ENCODE results near the gene SLC7A10. TPM values are rescaled to one million over a fixed set of nuclear protein-coding genes. Genes with fewer than 3 reads are reported as not detected.
A peak's percentile ranks its signal among the peaks of the same experiment; 100 is the strongest.
"Not testable (repeated sequence)": the region's sequence is repeated elsewhere in the genome, so short reads cannot be mapped to it uniquely, and the experiment has no call there.

Gene SLC7A10
- total RNA-seq, 1 donor from 2014 or later = not detected

DNA sequence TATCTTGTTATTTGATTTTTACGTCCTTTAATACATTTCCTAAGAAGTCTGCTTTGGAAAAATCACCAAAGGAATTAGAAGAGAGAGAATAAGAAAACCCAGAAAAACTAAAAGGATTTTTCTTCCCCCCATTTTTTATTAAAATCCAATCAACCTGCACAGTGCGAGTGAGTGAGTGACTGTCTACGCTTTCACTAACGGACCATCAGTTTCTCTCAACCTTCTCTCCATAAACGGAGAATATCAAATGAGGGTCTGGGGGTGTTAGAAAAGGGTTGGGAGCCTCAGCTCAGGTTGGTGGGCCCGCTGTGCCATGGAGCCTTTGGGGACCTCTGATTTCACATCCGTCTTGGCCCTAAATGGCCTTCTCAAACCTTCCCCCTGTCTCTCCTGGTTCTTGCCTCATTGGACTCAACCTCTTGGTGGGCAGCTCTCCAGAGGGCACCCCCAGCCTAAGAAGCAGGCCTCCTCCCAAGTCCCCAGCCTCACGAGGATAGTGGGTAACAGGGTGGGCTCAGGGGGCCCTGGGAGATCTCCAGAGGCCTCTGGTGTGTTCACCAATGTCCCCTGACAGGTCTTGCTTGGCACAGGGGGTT is 32.3 kb downstream of the SLC7A10 start:
- H3K27ac Mint-ChIP-seq (ENCODE audit: unreplicated experiment) = no peak overlapping the region
- peaks cover 6% of the 10 kb centered on the region for H3K27me3 Mint-ChIP-seq (ENCODE audit: unreplicated experiment)
- H3K9me3 Mint-ChIP-seq (ENCODE audit: unreplicated experiment) = no peaks in the 10 kb centered on the region
- H3K36me3 Mint-ChIP-seq (ENCODE audit: unreplicated experiment) = no peaks in the 10 kb centered on the region
- peaks cover 5% of the 10 kb centered on the region for H3K4me1 Mint-ChIP-seq (ENCODE audit: unreplicated experiment)
- DNase-seq (ENCODE audit: extremely low spot score, unreplicated experiment) = no peak
- H3K4me3 Mint-ChIP-seq (ENCODE audit: unreplicated experiment) = peak overlapping the region; percentile 64
- TF ChIP-seq CTCF (IDR thresholded peaks at IDR 0.05) = no peak

GRCh38 chr19:33192010-33192409 is 33.6 kb downstream of the SLC7A10 start:
- no peak overlapping the region for H3K4me3 Mint-ChIP-seq (ENCODE audit: unreplicated experiment)
- no peak for DNase-seq (ENCODE audit: extremely low spot score, unreplicated experiment)
- H3K36me3 Mint-ChIP-seq (ENCODE audit: unreplicated experiment) = no peaks in the 10 kb centered on the region
- TF ChIP-seq CTCF (IDR thresholded peaks at IDR 0.05) = peak; percentile 31
- peaks cover 6% of the 10 kb centered on the region for H3K27me3 Mint-ChIP-seq (ENCODE audit: unreplicated experiment)
- no peaks in the 10 kb centered on the region for H3K9me3 Mint-ChIP-seq (ENCODE audit: unreplicated experiment)
- H3K27ac Mint-ChIP-seq (ENCODE audit: unreplicated experiment) = no peak overlapping the region
- H3K4me1 Mint-ChIP-seq (ENCODE audit: unreplicated experiment) = peaks cover 5% of the 10 kb centered on the region

DNA sequence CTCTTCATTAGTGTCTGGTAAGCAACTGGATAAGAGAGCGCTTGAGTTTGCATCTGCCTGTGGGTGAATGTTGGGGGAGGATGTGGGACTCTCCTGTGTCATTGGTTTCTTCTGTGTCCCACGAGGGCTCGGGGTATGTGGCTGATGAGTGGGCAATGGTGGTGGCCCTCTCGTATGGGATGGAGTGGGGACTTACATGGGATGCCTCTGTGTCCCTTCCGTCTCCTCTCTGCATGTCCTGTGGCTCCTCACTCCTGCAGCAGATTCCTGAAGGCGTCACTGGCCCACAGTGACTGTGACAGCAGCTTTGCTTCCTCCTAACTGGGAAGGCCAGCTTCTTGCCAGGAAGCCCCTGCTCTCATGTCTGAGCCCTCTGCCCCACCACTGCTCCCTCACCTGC is 34.1 kb downstream of the SLC7A10 start:
- peaks cover 5% of the 10 kb centered on the region for H3K4me1 Mint-ChIP-seq (ENCODE audit: unreplicated experiment)
- no peaks in the 10 kb centered on the region for H3K9me3 Mint-ChIP-seq (ENCODE audit: unreplicated experiment)
- peaks cover 6% of the 10 kb centered on the region for H3K27me3 Mint-ChIP-seq (ENCODE audit: unreplicated experiment)
- DNase-seq (ENCODE audit: extremely low spot score, unreplicated experiment) = no peak
- H3K4me3 Mint-ChIP-seq (ENCODE audit: unreplicated experiment) = no peak overlapping the region
- no peak overlapping the region for H3K27ac Mint-ChIP-seq (ENCODE audit: unreplicated experiment)
- no peak for TF ChIP-seq CTCF (IDR thresholded peaks at IDR 0.05)
- no peaks in the 10 kb centered on the region for H3K36me3 Mint-ChIP-seq (ENCODE audit: unreplicated experiment)

DNA sequence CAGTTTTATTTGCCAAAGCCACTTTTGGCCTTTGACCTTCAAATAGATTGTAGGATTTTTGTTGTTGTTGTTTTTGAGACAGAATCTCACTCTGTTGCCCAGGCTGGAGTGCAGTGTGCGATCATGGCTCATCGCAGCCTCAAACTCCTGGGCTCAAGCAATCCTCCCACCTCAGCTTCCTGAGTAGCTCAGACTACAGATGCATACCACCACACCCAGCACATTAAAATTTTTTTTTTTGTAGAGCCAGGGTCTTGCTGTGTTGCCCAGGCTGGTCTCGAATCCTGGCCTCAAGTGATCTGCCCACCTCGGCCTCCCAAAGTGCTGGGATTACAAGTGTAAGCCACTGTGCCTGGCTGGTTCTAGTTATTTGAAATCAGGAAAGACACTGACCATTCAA is 34.6 kb downstream of the SLC7A10 start:
- not testable (repeated sequence) for H3K4me3 Mint-ChIP-seq (ENCODE audit: unreplicated experiment); H3K9me3 Mint-ChIP-seq (ENCODE audit: unreplicated experiment)

GRCh38 chr19:33189453-33189852 is 36.2 kb downstream of the SLC7A10 start:
- H3K4me1 Mint-ChIP-seq (ENCODE audit: unreplicated experiment) = no peaks in the 10 kb centered on the region
- TF ChIP-seq CTCF (IDR thresholded peaks at IDR 0.05) = no peak
- H3K9me3 Mint-ChIP-seq (ENCODE audit: unreplicated experiment) = no peaks in the 10 kb centered on the region
- peaks cover 6% of the 10 kb centered on the region for H3K27me3 Mint-ChIP-seq (ENCODE audit: unreplicated experiment)
- no peaks in the 10 kb centered on the region for H3K36me3 Mint-ChIP-seq (ENCODE audit: unreplicated experiment)
- no peak overlapping the region for H3K27ac Mint-ChIP-seq (ENCODE audit: unreplicated experiment)
- no peak for DNase-seq (ENCODE audit: extremely low spot score, unreplicated experiment)
- no peak overlapping the region for H3K4me3 Mint-ChIP-seq (ENCODE audit: unreplicated experiment)

More for the DNA sequence above, 34.6 kb downstream of the SLC7A10 start:
- H3K27me3 Mint-ChIP-seq (ENCODE audit: unreplicated experiment); H3K4me1 Mint-ChIP-seq (ENCODE audit: unreplicated experiment); H3K27ac Mint-ChIP-seq (ENCODE audit: unreplicated experiment); H3K36me3 Mint-ChIP-seq (ENCODE audit: unreplicated experiment); DNase-seq (ENCODE audit: extremely low spot score, unreplicated experiment): not testable (repeated sequence)

DNA sequence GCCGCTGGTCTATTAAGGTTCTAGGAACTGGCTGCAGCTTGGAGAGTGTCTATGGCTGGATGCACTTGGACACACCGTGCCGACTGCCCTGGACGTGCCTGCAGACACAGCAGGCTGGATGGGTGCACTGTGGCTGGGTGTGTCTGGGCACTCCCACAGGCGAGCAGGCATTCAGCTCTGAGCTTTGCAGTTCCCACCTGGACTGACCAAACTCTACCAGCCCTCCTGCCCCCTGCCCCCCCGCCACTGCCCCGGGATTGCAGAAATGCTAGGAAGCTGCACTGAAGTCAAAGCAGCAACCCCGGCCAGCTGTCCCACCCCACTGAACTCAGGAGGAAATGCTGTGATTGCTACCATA is 38.5 kb downstream of the SLC7A10 start:
- no peak for TF ChIP-seq CTCF (IDR thresholded peaks at IDR 0.05)
- H3K36me3 Mint-ChIP-seq (ENCODE audit: unreplicated experiment) = no peaks in the 10 kb centered on the region
- no peak for DNase-seq (ENCODE audit: extremely low spot score, unreplicated experiment)
- peaks cover 2% of the 10 kb centered on the region for H3K4me1 Mint-ChIP-seq (ENCODE audit: unreplicated experiment)
- no peak overlapping the region for H3K4me3 Mint-ChIP-seq (ENCODE audit: unreplicated experiment)
- H3K9me3 Mint-ChIP-seq (ENCODE audit: unreplicated experiment) = no peaks in the 10 kb centered on the region
- H3K27me3 Mint-ChIP-seq (ENCODE audit: unreplicated experiment) = peaks cover 6% of the 10 kb centered on the region
- H3K27ac Mint-ChIP-seq (ENCODE audit: unreplicated experiment) = no peak overlapping the region

All from osteocyte (in vitro differentiated cells).